Endothelial cell of umbilical vein (primary cell): ENCODE data around the gene CCSER1. TPM values are rescaled to one million over a fixed set of nuclear protein-coding genes. Genes with fewer than 3 reads are reported as not detected.

Source experiments
- BruUV-seq: library from RNA; stranded (reverse); fragments of 400-500 nt; replicated peaks from 2 replicates; lab custom pipeline; 2021; lab: Mats Ljungman, UMichigan
- CTCF ChIA-PET: fragments of 300-600, 350-600 bp; sonication (Branson Sonifier 250); formaldehyde crosslinking; loops from one replicate; lab custom pipeline; 2021; ENCODE audit warnings: antibody characterized with exemption, inconsistent platforms; lab: Charles Lee
- POLR2A ChIA-PET: fragments of 300-600, 350-600 bp; sonication (Branson Sonifier 250); formaldehyde crosslinking; loops from one replicate; lab custom pipeline; 2021; ENCODE audit warnings: antibody characterized with exemption, inconsistent platforms; lab: Charles Lee
- DNase-seq: peaks from one replicate; pipeline ENCODE4 v3.0.0-alpha.2; 2011; ENCODE audit warnings: low read depth, low spot score
- FAIRE-seq: peaks from 2 replicates; lab custom pipeline; 2011; peaks lifted over from hg19 to GRCh38; lab: Jason Lieb, UNC
- H2AFZ ChIP-seq: 2 replicates; pipeline ENCODE4 v1.6.0; 2012; ENCODE audit warnings: low read depth, low read length, control low read depth, inconsistent platforms
- H3K27ac ChIP-seq: 2 replicates; pipeline ENCODE4 v1.5.1; 2011; ENCODE audit warnings: low read depth, mild to moderate bottlenecking, control low read depth, low read length, moderate library complexity; ENCODE audit not compliant: insufficient read depth
- H3K27me3 ChIP-seq, 2 experiments: 2 replicates each; pipeline versions ENCODE4 v1.6.0 to v1.6.1; 2011; ENCODE audit warnings: low read length in 2 of 2, mixed read lengths in 1 of 2; ENCODE audit not compliant: control insufficient read depth in 2 of 2, insufficient read depth in 2 of 2
- H3K36me3 ChIP-seq, 2 experiments: 2 replicates in 1 of 2; 3 replicates in 1 of 2; pipeline ENCODE4 v1.5.1; 2011; ENCODE audit warnings: low read length in 2 of 2, mild to moderate bottlenecking in 1 of 2, moderate library complexity in 1 of 2; ENCODE audit not compliant: control insufficient read depth in 2 of 2, insufficient read depth in 2 of 2; ENCODE audit errors: extremely low read depth in 1 of 2
- H3K4me1 ChIP-seq: 3 replicates; pipeline ENCODE4 v1.5.1; 2011; ENCODE audit warnings: mild to moderate bottlenecking, low read length; ENCODE audit not compliant: control insufficient read depth, insufficient read depth; ENCODE audit errors: extremely low read depth
- H3K4me2 ChIP-seq: 2 replicates; pipeline ENCODE4 v1.6.1; 2011; ENCODE audit warnings: low read length, control low read depth, mixed read lengths; ENCODE audit not compliant: insufficient read depth
- H3K4me3 ChIP-seq, 3 experiments: fragments of 200-600 bp in 1 of 3; sonication (generic), shearing (Covaris generic) in 1 of 3; replicated peaks in 1 of 3; 2 replicates each; pipeline ENCODE4 v1.5.1; 2011 to 2016; ENCODE audit warnings: control low read depth in 3 of 3, low read length in 3 of 3, mild to moderate bottlenecking in 2 of 3, inconsistent platforms in 1 of 3, low read depth in 1 of 3, moderate library complexity in 1 of 3; ENCODE audit not compliant: insufficient read depth in 1 of 3
- H3K79me2 ChIP-seq: 2 replicates; pipeline ENCODE4 v1.6.0; 2012; ENCODE audit warnings: low read length, inconsistent platforms; ENCODE audit not compliant: control insufficient read depth, insufficient read depth
- H3K9ac ChIP-seq: replicated peaks from 2 replicates; pipeline ENCODE3; 2011; ENCODE audit warnings: low read length, control low read depth; ENCODE audit not compliant: insufficient read depth; ENCODE audit errors: extremely low read depth
- H3K9me1 ChIP-seq: replicated peaks from 3 replicates; pipeline ENCODE4 v1.6.0; 2011; ENCODE audit warnings: mild to moderate bottlenecking, low read length; ENCODE audit not compliant: control insufficient read depth, insufficient read depth; ENCODE audit errors: extremely low read depth
- H3K9me3 ChIP-seq: replicated peaks from 2 replicates; pipeline ENCODE4 v1.5.1; 2012; ENCODE audit warnings: low read length, inconsistent platforms; ENCODE audit not compliant: control insufficient read depth, insufficient read depth
- H4K20me1 ChIP-seq: replicated peaks from 2 replicates; pipeline ENCODE3; 2011; ENCODE audit warnings: mild to moderate bottlenecking, low read length; ENCODE audit not compliant: control insufficient read depth, insufficient read depth; ENCODE audit errors: extremely low read depth
- CTCF ChIP-seq, 2 donors: IDR thresholded peaks; 1 replicate in 1 of 2; 2 replicates in 1 of 2; pipeline ENCODE4 v1.5.1; 2011; ENCODE audit warnings: low read length in 2 of 2, mild to moderate bottlenecking in 2 of 2, moderate library complexity in 2 of 2, control low read depth in 1 of 2, inconsistent platforms in 1 of 2, low read depth in 1 of 2; ENCODE audit not compliant: insufficient read depth in 1 of 2; ENCODE audit errors: extremely low read depth in 1 of 2
- EZH2 ChIP-seq: IDR thresholded peaks from 2 replicates; pipeline ENCODE4 v1.6.1; 2012; ENCODE audit warnings: borderline replicate concordance, low read depth, mild to moderate bottlenecking, moderate library complexity, low read length, inconsistent platforms; ENCODE audit not compliant: severe bottlenecking
- FOS ChIP-seq: IDR thresholded peaks from 2 replicates; pipeline ENCODE4 v1.6.1; 2011; ENCODE audit warnings: mild to moderate bottlenecking, low read length, moderate library complexity, borderline replicate concordance; ENCODE audit not compliant: insufficient read depth
- GATA2 ChIP-seq: IDR thresholded peaks from 2 replicates; pipeline ENCODE4 v1.7.0; 2011; ENCODE audit warnings: low read depth, mild to moderate bottlenecking, moderate library complexity, mixed read lengths, low read length; ENCODE audit not compliant: insufficient read length, insufficient read depth
- JUN ChIP-seq: IDR thresholded peaks from 2 replicates; pipeline ENCODE4 v1.6.1; 2011; ENCODE audit warnings: borderline replicate concordance, low read depth; ENCODE audit not compliant: insufficient read length, insufficient read depth
- MAX ChIP-seq: IDR thresholded peaks from 2 replicates; pipeline ENCODE4 v1.6.1; 2011; ENCODE audit not compliant: insufficient read depth, insufficient read length
- MYC ChIP-seq: IDR thresholded peaks from one replicate; pipeline ENCODE4 v1.6.1; 2011; ENCODE audit warnings: mild to moderate bottlenecking, low read depth, low read length
- POLR2A ChIP-seq: IDR thresholded peaks from 2 replicates; pipeline ENCODE4 v1.6.1; 2012; ENCODE audit warnings: low read depth, mild to moderate bottlenecking, control low read depth, low read length
- POLR2AphosphoS5 ChIP-seq: IDR thresholded peaks from 2 replicates; pipeline ENCODE4 v1.6.1; 2012; ENCODE audit warnings: low read depth, mild to moderate bottlenecking, control low read depth, low read length, moderate library complexity; ENCODE audit not compliant: insufficient read depth
- dilution Hi-C: fragments of 300-500 bp; cut with MboI; formaldehyde crosslinking; loops from one replicate; pipeline ENCODE4 v1.15.0; 2019; ENCODE audit warnings: low sequenced_read_pairs; ENCODE audit not compliant: extremely low pct_ligation_motif_present
- intact Hi-C: fragments of 100-400 bp; cut with micrococcal nuclease; formaldehyde crosslinking; loops from one replicate; pipeline ENCODE4 v1.10.0; 2022
- polyA plus RNA-seq, 4 experiments: library from polyadenylated mRNA; depleted of rRNA in 3 of 4; stranded (reverse) in 3 of 4; unstranded in 1 of 4; fragments of >200 nt; gene quantifications; 2 replicates each; pipeline versions ENCODE4 v1.2.1 to v1.2.3, GENCODE V29; 2011 to 2012; ENCODE audit warnings: missing spikeins in 1 of 4
- total RNA-seq: library from RNA; stranded (reverse); gene quantifications from 2 replicates; pipeline ENCODE4 v1.2.3, GENCODE V29; 2021

CCSER1 gene
- total and polyA plus RNA-seq, 2 donors (not counting 3 experiments of a cell fraction or from before 2014, with no cell fraction given), result 0.11 to 1.8 TPM

GRCh38 chr4:90442619-90443018 is 315.4 kb downstream of the CCSER1 start:
- peaks cover 27% of the 10 kb centered on the region for H3K4me1 ChIP-seq
- no peaks in the 10 kb centered on the region for H4K20me1 ChIP-seq
- no TSS peak for BruUV-seq
- no peak overlapping the region for H2AFZ ChIP-seq
- H3K9ac ChIP-seq, result no peak overlapping the region
- H3K27me3 ChIP-seq, result no peaks in the 10 kb centered on the region
- no peak overlapping the region for H3K4me3 ChIP-seq
- TF ChIP-seq JUN, result no peak
- TF ChIP-seq GATA2, result no peak
- no peak for TF ChIP-seq POLR2A
- no peak for TF ChIP-seq POLR2AphosphoS5
- TF ChIP-seq CTCF (IDR thresholded peaks at IDR 0.05; ENCODE audit: extremely low read depth in 1 of 2, insufficient read depth in 1 of 2, low read depth in 1 of 2, low read length in 2 of 2), result no peak
- no peak for TF ChIP-seq MAX
- no peak for TF ChIP-seq MYC
- TF ChIP-seq EZH2, result no peak
- no peak for TF ChIP-seq FOS
- no peak overlapping the region for H3K4me2 ChIP-seq
- ChIA-PET POLR2A (no interaction called here), CTCF (no interaction called here)
- H3K9me1 ChIP-seq, result no peaks in the 10 kb centered on the region
- FAIRE-seq (no peak), DNase-seq (no peak)
- dilution Hi-C loops (no loop called here), intact Hi-C loops (loop anchor here (10.0 kb wide), 1 partner anchor 182 kb away; no protein-coding TSS in a partner anchor)
- H3K79me2 ChIP-seq, result no peaks in the 10 kb centered on the region
- H3K36me3 ChIP-seq, result no peaks in the 10 kb centered on the region
- H3K9me3 ChIP-seq, result no peaks in the 10 kb centered on the region
- H3K27ac ChIP-seq, result no peak overlapping the region
